ENCODE measurements around the gene HTRA3.

The HTRA3 gene

DNA sequence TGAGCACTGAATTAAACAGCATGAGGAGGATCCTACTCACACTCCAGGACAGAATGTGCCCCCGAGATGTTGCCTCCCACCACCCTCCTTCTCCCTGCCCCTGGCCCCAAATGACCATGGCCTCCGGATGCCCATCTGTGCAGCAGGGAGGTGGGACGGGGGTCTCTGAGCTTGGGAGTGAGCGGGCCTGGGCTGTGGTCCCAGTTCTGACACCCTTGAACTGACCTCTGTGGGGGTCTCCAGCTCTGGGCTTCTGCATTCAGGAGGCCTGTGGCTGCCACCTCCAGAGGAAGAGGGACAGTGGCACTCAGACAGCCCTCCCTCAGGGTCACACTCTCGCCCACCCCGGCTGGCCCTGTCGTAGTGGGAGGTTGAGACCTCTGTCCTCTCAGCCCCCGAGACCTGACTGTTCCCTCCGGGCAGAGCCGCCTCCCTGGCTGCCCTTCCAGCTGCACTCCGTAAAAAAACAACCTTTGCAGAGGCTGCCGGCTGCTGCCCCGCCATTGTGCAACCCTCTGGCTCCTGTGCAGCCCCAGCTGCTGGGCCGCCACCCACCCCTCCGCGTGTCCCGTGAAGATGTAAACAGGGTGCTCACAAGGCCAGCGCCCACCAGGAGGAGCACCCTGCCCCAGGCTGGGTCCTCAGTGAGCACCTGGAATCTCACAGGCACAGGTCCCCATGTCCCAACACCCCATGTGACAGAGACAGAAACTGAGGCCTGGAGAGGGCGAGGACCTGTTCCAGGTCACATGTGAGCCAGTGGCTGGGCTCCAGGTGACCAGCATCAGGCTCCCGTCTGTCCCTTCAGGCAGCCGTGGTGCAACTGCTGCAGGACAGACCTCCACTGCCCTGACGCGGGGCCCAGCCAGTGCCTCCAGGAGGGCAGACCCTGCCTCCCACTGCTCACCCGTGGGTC, 39.6 kb downstream of the HTRA3 start:
- no peak for DNase-seq (ENCODE audit: low read depth in 2 of 2)

- no peak for DNase-seq (ENCODE audit: low read depth in 2 of 2)
Observed at GRCh38 chr4:8310306-8310705, 40.8 kb downstream of the HTRA3 start.

DNA sequence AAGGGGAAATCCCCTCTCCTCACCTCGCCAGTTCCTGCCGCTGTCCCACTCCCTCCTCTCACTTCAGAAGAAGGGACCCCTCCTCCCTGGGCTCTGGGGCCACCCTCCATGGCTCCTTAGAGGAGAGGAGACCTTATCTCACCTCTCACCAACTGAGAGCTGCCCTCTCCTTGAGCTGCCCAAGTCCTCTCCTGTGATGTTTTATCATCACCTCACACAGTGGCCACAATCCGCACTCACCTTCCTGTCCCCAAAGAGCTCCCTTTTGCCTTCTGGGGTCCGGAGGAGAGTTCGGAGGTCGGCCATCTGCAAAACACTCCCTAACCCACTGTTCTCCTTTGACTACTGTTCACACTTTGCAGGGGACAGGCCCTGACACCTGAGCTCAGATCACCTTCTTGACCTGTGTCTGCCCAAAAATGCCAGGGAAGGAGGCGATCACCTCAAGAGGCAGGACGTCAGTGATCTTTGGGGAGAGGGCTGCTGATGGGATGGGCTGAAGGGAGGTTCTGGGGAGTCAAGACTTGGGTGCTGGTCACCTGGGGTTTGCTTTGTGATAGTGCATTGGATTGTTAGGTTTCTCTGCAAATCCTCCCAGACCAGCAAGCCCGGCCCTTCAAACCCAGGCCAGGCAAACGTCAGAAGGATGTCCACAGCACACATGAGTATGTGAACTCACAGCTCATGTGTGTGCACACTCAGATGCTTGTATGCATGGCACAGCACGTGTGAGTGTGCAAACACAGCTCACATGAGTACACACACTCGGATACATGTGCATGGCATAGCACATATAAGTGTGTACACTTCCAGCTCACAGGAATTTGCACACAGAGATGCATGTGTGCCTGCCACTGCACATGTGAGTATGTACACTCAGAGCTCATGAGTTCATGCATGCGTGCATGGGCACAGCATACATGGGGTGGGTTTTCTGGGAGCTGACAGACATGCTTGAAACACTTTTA, 41.8 kb downstream of the HTRA3 start:
- DNase-seq (ENCODE audit: low read depth in 2 of 2): no peak

DNA sequence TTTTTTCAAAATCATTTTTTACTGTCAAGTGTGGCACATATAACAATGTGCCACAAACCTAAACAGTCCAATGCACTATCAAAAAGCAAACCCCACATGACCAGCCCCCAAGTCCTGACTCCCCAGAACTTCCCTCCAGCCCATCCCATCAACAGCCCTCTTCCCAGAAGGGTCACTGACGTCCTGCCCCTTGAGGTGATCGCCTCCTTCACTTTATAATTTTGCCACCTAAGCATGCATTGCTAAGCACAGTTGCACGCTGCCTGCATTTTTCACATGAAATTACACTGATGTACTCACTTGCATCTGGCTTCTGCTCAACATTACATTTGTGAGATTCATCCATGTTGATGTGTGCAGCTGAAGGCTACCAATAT, 42.5 kb downstream of the HTRA3 start:
- no peak for DNase-seq (ENCODE audit: low read depth in 2 of 2)

DNA sequence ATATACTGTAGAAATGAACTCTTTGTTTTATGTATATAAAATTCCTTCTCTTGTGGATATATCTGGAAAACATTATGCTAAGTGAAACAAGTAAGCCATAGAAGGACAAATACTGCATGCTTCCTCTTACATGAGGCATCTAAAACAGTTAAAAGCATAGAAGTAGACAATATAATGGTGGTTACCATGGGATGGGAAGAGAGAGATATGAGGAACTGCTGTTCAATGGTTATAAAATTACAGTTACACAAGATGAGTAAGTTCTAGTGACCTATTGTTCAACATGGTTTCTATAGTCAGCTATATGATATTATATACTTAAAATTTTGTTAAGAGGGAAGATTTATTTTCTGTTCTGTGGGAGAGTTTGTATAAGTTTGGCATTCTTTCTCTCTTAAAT, 43.4 kb downstream of the HTRA3 start:
- DNase-seq (ENCODE audit: low read depth in 2 of 2): no peak

- no peak for DNase-seq (ENCODE audit: low read depth in 2 of 2)
Observed at GRCh38 chr4:8314691-8315255, 45.2 kb downstream of the HTRA3 start.

DNA sequence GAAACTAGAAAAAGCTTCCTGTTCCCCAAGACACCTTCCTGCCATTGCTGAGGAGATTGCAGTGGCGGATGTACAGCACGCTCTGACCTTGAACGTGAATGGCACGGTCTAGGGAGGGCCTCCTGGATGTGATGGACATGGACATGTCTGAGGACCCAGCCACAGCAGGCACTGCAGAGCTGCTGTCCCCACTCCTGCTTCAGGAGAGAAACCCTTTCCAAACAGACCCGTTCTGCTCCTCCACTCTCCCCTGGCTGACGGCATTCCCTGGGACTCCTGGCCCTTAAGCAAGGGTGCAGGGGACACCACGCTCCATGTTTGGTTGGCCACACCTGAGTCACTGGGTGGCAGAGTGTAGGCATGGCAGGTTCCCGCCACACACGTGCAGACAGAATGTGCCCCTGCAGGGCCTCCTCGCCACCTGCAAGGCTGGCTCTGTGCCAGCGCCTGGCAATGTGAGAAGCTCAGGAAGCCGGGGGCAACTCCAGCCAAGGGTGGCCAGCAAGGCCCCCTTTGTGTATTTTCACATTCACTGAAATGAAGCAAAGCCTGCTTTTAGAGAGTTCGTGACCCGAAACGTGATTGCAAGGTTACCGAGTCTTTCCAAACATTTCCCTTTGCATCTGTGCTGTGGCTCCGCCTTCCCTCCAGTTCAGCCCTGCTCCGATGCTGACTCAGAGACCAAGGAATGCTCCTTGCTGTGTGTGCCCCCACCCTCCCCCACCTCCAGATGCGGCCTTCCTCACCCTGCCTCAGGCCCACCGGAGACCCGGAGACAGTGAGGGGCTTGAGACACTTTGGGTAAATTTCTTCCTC, 46.1 kb downstream of the HTRA3 start:
- no peak for DNase-seq (ENCODE audit: low read depth in 2 of 2)

DNA sequence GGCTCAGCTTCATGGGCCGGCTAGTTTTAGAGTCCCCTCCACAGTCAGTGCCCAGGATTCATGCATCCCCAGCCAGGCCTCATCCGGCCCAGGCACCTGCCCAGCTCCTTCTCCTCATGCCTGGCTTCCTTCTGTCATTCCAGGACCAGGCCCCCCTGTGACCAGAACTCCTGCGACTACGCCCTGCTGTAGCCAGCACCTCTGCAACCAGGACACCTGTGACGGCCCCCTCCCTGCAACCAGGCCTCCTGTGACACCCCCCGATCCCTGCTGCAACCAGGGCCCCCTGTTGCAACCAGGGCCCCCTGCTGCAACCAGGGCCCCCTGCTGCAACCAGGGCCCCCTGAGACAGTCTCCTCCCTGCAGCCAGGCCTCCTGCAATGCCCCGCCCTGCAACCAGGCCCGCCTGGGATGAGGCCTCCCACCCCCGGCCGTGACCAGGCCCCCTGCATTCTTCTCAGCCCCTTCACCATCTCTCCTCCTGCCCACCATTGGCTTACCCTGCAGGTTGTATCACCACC, 46.8 kb downstream of the HTRA3 start:
- DNase-seq (ENCODE audit: low read depth in 2 of 2): no peak

DNA sequence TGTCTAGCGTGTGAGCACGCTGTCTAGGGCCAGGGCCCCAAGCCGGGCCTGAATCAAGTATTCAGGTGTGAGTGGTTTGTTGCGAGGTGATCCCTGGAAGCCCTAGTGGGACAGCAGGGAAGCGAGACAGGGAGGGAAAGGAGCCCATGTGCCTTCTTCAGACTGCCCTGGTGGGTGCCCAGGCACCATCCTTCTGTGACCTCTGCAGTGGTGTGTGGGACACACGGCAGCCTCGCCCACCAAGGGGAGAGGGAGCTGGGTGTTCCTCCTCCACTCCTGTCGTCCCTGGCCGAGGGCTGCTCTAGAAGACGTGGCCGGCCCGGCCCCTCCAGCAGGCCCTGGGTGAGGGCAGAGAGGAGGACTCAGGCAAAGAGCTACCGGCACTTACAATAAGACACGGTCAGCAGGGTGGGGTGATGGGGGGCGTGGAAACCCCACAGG, 47.4 kb downstream of the HTRA3 start:
- DNase-seq (ENCODE audit: low read depth in 2 of 2): no peak

- no peak for DNase-seq (ENCODE audit: low read depth in 2 of 2)
Observed at GRCh38 chr4:8317474-8317873, 47.9 kb downstream of the HTRA3 start.

- DNase-seq (ENCODE audit: low read depth in 2 of 2): no peak
Observed at GRCh38 chr4:8318509-8318908, 49.0 kb downstream of the HTRA3 start.

- DNase-seq (ENCODE audit: low read depth in 2 of 2): no peak
Observed at GRCh38 chr4:8319061-8319460, 49.5 kb downstream of the HTRA3 start.

- no peak for DNase-seq (ENCODE audit: low read depth in 2 of 2)
Observed at GRCh38 chr4:8319731-8320385, 50.3 kb downstream of the HTRA3 start.

DNA sequence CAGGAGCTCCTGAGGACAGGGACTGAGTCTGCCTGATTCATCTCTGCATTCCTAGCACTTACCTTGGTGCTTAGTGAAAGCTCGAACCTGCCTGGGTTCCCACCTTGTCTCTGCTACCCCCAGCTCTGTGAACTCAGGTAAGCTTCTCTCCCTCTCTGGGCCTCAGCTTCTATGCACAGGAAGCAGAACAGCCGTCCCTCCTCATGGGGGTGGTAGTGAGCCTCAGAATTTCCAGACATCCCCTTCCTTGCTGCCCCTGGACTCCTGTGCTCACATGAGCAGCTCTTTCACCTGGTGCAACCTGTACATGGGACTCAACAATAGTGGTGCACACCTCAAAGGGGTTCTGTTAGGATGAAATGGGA, 50.8 kb downstream of the HTRA3 start:
- no peak for DNase-seq (ENCODE audit: low read depth in 2 of 2)

DNA sequence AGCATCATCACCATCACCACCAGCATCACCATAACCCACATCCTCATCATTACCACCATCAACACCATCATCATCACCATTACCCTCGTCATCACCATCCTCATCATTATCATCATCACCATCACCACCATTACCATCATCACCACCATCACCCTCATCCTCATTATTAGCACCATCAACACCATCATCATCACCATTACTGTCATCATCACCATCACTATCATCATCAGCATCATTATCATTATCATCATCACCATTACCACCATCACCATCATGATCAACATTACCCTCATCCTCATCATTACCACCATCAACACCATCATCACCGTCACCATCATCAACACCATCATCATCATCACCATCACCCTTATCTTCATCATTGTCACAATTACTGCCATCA, 51.7 kb downstream of the HTRA3 start:
- DNase-seq (ENCODE audit: low read depth in 2 of 2): no peak

DNA sequence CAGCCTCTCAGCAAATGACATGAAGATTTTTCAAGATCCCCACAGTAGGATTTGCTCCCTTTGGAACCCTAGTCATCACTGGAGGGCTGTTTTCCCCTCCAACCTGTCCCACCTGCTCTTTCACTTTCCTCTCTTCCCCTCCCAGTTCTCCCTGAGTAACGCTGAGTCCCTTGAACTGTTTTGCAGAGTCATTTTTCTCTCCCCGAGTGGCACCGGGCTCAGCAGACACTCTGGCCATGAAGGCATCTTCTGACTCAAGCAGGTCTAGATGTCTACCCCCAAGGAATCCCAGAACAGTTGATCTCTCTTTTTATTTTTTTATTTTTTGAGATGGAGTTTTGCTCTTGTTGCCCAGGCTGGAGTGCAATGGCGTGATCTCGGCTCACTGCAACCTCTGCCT, 52.2 kb downstream of the HTRA3 start:
- no peak for DNase-seq (ENCODE audit: low read depth in 2 of 2)

DNA sequence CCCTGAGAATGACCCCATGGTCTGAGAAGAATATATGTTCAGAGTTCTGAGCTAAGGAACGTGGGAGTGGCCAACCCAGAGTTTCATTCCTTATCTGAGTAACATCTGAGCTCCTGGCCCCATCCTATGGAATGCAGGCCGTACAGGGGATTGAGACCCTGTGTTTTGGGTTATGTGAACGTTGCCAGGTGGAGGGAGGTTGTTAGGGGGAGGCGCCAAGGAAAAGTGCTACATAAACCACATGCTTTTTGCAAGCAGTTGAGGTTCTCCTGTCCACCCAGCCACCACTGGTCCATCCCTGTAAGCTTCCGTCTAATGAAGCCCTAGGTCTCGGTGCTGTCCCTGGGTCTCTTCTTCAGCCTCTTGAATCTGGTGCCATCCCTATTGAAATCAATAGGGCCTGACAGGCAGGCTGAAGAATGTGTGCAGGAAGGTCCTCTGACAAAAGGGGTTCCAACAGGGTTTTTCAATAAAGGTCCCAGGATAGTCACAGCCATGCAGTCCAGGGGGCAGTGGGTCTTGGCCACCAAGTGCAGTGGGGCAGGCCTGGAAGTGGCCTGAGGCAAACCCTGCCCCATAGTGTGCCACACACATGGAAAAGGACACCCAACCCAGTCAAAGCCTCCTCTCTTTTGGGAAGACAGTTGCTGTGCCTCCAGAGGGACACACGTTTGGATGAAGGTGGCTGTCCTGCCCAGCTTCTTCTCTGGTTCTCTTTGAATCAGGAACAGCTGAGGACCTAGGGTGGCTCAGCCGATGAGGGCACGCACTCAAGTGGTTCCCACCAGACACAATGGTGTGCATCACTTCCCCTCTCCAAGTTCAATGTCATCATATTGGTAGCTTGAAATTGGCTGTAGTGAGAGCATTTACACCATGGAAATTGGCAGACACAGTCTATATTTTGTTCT, 53.5 kb downstream of the HTRA3 start:
- no peak for DNase-seq (ENCODE audit: low read depth in 2 of 2)

GRCh38 chr4:8323947-8324555, 54.5 kb downstream of the HTRA3 start:
- no peak for DNase-seq (ENCODE audit: low read depth in 2 of 2)

- no peak for DNase-seq (ENCODE audit: low read depth in 2 of 2)
Observed at GRCh38 chr4:8324640-8325239, 55.2 kb downstream of the HTRA3 start.
